Right renal pelvis (tissue), 4 donors: ENCODE data around the gene GHSR. TPM values are rescaled to one million over a fixed set of nuclear protein-coding genes. Genes with fewer than 3 reads are reported as not detected.
A peak's percentile ranks its signal among the peaks of the same experiment; 100 is the strongest.

Experiments used
- DNase-seq, 4 donors: peaks; one replicate each; pipeline ENCODE4 v3.0.0-alpha.2; 2013; ENCODE audit warnings: low read depth in 4 of 4, low spot score in 3 of 4, missing footprints in 1 of 4
- polyA plus RNA-seq, 4 donors: library from polyadenylated mRNA; unstranded; fragments of 120-200 nt; gene quantifications; one replicate each; pipeline ENCODE4 v1.2.1, GENCODE V29; 2013; ENCODE audit not compliant: insufficient read length in 4 of 4

Gene GHSR, protein sequence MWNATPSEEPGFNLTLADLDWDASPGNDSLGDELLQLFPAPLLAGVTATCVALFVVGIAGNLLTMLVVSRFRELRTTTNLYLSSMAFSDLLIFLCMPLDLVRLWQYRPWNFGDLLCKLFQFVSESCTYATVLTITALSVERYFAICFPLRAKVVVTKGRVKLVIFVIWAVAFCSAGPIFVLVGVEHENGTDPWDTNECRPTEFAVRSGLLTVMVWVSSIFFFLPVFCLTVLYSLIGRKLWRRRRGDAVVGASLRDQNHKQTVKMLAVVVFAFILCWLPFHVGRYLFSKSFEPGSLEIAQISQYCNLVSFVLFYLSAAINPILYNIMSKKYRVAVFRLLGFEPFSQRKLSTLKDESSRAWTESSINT
- not detected for polyA plus RNA-seq

DNA sequence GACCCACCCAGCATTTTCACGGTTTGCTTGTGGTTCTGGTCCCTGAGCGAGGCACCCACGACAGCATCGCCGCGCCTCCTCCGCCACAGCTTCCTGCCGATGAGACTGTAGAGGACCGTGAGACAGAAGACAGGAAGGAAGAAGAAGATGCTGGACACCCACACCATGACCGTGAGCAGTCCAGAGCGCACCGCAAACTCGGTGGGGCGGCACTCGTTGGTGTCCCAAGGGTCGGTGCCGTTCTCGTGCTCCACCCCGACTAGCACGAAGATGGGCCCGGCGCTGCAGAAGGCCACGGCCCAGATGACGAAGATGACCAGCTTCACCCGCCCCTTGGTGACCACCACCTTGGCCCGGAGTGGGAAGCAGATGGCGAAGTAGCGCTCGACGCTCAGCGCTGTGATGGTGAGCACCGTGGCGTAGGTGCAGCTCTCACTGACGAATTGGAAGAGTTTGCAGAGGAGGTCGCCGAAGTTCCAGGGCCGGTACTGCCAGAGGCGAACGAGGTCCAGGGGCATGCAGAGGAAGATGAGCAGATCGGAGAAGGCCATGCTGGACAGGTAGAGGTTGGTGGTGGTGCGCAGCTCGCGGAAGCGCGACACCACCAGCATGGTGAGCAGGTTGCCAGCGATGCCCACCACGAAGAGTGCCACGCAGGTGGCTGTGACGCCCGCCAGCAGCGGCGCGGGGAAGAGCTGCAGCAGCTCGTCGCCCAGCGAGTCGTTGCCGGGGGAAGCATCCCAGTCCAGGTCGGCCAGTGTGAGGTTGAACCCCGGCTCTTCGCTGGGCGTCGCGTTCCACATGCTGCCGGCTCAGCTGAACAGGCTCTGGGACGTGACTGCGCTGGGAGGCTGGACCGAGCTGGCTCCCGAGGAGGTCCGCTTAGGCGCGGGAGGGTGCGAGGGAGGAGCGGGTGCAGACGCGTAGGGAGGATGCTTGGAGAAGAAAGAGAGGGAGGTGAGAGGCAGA is at the start of gene GHSR:
Gene GHSR (minus strand): TSS at position 846 of the 969 bp plus-strand sequence. CDS start 43 bp downstream, at position 803.
- DNase-seq = no peak

DNA sequence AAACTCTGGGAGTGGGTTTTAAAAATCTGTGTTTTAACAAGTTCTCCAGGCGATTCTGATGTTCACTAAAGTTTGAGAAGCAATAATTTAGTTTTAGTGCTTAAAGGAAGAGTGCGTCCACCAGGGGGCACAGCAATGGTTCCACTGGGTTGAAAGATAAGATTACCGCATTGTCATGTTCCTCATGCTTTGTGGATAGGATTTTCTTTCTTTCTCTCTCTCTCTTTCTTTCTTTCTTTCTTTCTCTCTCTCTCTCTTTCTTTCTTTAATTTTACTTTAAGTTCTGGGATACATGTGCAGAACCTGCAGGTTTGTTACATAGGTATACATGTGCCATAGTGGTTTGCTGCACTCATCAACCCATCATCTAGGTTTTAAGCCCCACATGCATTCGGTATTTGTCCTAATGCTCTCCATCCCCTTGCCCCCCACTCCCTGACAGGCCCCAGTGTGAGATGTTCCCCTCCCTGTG is 42.0 kb upstream of the GHSR start:
- peak; percentile 29 to 53 (median 50) for DNase-seq

DNA sequence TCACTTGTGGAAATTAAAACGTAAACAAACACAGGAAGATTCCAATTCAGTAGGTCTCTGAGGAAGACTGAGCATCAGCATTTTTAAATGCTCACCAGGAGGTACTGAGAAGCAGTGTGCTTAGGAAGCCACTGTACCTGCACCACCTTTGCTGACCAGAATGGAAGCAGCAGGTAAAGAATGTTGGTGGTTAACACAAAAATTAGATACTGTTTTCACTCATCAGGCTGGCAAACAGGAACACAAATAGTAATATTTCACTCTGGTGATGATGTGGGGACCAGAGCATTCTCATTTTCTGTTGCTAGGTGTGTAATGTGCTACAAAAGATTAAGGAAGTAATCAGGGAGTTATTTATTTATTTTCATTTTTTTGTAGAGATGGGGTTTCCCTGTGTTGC is 29.9 kb upstream of the GHSR start:
- no peak for DNase-seq

DNA sequence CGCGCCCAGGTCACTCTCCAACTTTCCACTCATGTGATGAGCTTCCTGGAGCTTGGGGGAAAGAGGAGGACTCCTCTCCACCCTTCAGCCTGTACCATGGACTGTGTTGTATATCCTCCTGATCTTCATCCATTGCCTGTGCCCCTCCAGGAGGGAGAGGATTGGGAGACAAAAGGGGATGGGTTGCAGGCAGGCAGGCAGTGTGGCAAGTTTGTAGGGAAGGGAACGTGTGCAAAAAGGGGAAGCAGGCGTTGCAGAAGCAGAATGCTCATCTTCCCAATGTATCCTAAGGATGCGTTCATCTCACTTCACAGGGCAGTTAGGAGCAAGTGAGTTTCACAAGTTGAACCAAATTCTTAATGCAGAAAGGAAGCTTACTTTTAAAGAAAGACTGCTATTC is 28.1 kb upstream of the GHSR start:
- DNase-seq = no peak

DNA sequence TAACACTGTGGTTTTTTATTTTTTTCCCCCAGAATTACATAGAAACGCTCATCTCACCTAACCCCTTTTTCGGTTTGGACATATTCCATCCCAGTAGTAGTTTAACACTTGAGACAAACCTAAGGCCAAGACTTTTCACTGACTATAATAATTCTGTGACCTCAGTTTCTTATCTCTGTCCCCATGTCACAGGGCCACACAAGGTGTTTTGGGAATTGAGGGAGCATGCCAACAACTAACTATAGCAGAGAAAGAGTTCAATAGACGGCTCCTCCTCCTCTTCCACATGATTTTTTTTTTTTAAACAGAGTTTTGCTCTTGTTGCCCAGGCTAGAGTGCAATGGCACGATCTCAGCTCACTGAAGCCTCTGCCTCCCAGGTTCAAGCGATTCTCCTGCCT is 27.4 kb upstream of the GHSR start:
- DNase-seq = no peak

DNA sequence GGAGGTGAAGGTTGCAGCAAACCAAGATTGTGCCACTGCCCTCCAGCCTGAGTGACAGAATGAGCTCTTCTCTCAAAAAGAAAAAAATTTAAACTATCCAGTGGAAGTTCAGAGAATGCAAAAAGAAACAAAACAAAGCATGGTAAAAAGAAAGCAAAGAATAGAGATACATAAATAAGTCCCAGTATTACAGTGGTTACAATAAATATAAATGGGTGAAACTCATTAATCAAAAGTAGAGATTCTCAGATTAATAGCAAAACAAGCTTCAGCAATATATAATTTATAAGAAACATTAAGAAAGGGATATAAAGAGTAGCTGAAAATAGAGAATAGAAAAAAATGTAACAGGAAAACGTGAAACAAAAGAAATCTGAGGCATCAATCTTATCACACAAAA is 23.6 kb upstream of the GHSR start:
- DNase-seq = no peak

DNA sequence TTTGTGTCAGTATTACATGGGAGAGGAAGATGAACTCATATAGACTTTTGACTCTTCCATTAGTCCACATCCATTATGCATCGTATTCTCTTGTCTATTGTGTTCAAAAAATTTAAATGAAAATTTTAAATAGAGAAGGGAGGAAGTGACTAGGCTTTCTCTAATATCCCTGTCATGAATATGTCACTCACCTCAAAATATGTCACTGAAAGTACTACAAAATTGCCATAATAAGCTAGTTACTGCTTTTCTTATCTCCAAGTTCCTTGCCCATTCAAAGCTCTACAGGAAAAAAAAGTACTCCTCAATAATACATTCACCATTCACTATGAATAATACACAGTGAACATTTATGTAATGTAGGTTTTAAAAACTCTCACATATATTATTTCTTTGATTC is 22.3 kb upstream of the GHSR start:
- DNase-seq = no peak

DNA sequence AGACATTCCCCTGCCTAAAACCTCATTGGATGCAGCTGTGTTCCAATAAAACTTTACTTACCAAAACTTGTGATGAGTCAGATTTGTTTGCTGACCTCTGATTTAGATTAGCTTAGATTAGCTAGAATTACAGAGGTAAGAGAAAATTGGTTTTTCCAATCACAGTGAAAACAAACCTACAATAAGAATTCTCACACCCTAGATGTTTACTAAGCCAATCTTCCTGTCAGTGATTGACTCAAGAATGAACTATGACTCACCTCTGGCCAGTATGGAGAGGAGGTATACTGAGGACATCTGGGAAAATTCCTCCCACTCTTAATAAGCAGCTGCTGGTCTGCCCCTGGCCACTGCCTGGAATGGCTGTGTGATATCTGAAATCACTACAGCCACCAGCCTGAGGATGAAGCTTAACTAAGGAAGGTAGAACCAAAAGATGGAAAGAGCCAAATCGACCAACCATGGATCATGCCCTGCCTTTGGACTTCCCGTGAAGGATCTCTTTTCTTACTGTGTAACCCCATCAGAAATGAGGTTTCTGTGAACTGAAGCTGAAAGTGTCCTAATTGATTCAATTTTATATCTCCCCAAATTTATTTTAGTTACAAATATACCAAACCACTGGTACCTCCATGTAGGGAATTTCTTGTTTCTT is 19.0 kb upstream of the GHSR start:
- DNase-seq = no peak

DNA sequence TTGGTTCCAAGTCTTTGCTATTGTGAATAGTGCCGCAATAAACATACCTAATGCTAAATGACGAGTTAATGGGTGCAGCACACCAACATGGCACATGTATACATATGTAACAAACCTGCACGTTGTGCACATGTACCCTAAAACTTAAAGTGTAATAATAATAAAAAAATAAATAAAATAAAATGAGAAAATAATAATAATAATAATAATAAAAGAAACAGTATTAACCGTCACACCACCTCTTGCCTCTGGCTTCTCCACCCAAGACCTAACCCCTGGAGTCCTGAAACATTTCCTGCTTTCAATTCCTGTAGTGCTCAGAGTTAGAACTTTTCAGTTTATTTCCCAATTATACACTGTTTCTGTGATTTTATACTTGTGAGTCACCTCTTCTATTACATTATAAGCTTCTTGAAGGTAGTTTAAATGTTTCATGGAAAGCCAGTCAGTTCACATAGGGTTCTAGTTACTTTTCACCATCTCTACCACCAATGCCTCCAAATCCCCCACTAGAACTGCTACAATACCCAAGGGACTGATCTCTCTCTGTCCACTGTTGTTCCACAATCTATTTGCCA is 18.4 kb upstream of the GHSR start:
- no peak for DNase-seq

DNA sequence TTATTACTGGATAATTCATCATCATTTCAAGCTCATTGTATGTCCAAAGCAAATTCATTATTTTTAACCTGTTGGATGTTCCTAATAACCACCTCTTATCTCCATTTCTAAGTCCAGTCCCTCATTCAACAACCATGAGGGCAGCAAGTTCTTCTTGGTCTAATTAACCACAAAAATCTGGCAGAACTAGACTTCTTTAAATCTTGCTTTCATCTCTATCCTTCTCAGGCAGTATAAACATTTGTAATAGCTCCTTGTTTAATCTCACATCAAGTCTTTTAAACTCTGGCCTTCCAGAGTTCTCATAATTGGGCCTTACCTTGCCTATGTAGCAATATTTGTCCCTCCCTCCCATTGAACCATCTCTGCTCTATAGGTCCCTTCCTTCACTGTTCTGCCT is 17.0 kb upstream of the GHSR start:
- DNase-seq = no peak

DNA sequence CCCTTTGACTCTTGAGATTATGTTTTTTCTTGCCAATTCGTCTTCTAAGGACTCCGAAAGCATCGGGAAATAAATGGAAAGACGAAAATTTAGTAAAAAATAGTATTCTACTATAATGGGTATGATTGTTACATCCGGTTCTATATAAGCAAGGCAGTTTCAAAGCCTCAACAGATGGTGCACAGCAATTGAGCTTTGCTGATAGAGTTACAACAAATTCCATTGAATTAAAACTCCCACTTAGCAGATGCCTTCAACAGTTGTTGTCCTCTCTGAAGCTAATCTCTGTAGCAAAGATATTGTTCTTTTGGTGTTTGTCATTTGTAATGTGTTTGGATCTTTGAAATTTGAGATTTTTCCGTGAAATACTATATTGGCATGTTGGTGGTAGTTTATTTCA is 16.1 kb upstream of the GHSR start:
- DNase-seq = no peak

DNA sequence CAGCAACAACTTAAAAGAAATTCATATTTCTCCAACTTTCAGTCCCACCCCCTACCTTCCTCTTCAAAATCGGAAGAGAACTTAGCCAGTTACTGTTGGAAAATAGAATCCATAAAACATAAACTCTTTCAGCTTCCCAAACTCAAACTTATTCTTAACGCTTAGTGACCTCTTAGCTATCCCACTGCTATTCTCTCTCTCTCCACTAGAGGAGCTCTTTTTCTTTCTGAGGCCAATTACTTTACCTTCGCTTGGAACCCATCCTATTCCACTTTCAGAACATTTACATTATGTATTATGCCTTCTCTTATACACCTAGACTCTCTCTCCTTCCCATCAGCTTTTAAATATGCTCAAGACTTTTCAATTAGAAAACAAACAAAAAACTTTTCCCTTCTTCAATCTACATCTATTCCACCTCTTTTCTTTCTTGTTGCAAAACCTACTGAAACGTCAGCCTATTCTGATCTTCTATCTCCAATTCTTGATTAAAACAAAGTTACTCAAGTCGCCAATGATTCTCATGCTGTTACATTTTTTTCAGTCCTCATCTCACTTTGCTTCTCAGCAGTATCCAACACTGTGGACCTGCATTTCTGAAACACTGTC is 13.4 kb upstream of the GHSR start:
- no peak for DNase-seq

DNA sequence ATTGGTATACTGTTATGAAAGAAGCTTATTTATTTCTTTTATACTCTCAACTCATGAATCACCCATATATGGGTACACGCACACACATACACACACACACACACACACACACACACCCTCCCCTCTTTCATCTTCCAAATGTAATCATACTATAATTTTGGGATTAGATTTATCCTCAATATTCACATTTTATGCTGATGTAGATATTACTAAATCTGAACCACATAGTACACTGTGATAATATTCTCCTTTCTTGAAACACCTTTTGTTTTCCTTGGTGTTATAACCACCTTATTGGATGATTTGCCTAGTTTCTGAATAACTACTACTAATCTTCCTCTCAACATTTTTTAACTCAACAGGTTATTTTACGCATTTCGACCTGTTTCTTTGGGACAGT is 8.1 kb upstream of the GHSR start:
- DNase-seq = no peak

DNA sequence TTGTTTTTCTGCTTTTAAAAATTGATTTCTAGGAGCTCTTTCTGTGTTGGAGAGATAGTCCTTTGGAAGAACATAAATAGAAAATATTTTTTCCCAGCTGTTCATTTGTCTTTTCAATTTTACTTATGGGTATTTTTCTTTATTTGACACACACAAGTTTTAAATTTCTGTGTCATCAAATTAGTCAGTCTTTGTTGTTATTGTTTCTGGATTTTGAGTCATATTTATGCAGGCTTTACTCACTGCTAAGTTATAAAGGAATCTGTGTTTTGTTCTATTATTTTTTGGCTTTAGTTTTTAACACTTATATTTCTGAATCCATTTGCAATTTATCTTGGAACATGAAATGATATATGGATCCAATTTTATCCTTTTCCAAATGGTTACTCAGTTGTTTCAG is 5.9 kb upstream of the GHSR start:
- DNase-seq = no peak

DNA sequence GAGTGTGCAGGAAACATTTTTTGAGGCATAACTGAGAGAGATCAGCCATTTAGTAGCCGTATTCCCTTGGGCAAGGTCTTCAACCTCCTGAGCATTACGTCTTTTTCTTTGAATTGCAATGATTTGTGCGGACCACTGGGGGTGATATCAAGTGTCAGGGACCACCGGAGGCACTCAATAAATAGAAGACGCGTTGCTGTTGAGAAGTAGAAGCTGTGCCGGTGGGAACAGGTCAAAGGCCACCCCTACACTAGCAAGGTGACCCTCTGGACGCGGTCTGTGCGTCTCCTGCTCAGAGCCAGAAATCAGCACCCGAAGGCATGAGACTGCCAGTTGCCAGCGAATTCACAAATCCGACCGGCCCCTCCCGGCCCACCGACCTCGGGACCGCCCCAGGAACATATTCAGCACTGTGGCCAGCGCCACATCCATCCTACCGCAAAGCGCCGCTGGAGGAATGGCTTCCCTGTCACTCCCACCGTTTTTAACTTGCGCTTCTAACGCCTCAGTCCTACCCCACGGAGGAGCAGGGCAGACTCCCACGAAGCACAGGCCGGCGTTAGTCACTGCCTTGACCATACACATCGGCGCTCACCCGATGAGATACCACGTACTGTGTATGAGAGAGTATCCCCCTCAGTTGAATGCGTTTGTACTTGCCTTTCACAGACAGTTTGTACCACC is 1.4 kb upstream of the GHSR start:
- DNase-seq = peak; percentile 18 to 34 (median 24)

DNA sequence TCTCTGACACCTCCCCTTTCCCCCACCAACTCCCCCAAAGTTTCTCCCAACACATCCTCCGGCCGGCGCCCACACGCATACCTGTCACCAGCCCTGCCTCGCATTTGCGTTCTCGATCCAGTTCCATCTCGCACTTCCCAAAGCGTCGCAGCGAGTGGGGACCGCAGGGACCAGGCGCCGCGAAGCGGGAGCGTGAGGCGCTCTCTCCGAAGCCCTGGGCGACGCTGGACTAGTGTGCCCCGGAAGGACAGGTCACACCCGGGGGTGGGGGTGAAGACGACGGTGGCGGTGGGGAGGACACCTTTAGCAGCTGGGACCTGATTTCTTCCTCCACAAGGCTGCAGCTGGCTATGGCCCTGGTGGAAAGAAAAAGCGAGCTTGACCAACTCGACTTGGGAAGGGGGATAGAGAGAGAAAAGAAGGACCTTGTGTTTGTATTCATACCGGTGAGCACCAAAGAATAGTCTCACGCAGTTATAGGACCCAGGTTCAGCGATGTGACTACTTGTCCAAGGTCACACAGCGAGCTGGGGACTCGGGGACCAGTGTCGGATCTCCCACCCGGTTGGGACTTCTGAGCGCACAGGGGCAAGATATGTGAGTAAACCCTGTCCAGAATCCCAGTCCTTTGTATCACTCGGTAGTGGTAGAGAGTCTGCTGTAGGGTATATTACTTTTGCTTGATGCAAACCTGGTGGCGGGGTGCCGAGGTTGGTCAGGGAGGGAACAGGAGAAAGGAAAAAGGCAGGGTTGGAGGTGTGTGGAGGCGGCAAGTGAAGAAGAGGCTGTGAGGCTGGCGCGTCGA is 607 bp upstream of the GHSR start:
- no peak for DNase-seq

DNA sequence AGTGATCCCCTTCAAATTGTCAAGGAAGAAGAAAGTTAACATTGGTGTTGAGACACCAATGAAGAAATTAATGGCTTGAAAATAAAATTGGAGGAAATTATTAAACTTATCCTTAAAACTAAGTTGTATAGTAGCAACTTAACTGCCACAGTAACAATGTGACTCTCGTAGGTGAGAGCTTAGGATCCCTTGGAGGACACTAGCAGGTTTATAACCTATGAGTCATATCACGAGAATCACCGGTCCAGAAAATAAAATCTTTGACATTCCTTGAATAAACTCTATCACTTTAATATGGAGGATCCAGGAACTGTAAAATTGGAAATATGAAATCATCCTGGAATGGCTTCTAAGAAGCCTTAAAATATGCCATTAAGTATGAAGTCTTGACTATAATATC is 2.1 kb downstream of the GHSR start:
- no peak for DNase-seq

DNA sequence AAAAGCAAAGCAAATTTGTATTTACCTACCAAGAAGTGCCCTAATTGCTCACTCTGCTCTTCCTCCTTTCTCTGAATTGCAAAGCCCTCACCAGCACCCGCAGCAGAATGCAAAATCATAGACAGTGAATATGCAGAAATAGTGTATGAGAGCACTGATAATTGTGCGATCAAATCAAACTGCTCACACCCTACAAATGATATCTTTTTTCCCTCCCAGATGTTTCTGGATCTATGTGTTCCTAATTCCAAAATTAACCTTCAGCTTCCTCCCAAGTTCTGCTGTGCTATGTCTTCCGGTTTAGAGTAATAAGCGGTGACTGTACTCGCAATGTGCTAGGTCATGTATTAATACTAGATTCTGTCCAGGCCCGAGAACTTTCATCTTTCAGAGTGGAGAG is 3.4 kb downstream of the GHSR start:
- no peak for DNase-seq

DNA sequence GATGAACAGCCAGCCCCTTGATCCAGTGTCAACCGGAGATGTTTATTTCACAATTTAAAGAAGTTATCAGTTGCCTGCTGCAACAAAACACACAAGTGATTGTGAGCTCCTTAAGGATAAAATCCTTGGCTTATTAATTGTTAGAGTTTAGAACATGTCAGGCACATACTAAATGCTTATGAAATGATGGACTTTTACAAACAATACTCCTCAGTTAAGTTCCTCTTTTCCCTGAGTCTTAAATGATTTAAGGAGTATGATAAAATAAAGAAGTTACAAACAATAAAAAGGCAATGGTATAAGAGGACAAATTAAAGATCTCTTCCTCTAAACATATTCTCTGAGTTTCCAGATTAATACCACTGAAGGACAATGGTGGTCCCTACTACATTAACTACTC is 5.7 kb downstream of the GHSR start:
- no peak for DNase-seq
